HG03196 (cell line): ENCODE measurements around the gene RPGRIP1.
"Not testable (repeated sequence)": the region's sequence is repeated elsewhere in the genome, so short reads cannot be mapped to it uniquely, and the experiment has no call there.

ENCODE experiments used
- ATAC-seq: cut with Tn5 transposase; IDR thresholded peaks from one replicate; pipeline ENCODE4 v1.9.1; 2021; ENCODE audit not compliant: unreplicated experiment

RPGRIP1 gene

DNA sequence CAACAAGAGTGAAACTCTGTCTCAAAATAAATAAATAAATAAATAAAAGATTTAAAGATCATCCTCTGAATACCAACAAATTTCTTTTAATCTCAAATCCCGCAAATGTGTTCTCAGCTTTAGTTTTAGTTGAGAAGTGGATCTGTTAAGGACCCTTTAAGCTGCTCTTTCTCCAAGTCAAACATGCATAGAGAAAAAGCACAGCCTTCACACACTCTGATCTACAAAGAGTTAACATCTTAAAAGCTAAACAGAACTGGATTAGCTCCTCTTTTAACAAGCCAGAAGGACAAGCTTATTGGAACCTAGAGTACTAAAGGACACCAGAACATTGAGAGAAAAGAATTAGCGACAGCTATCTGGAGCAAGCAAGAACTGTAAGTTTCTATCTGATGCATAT lies at the start of gene RPGRIP1:
Gene RPGRIP1 (plus strand): TSS at position 301 of the 400 bp plus-strand sequence. CDS start 7,894 bp downstream, outside the sequence.
- no peak for ATAC-seq

DNA sequence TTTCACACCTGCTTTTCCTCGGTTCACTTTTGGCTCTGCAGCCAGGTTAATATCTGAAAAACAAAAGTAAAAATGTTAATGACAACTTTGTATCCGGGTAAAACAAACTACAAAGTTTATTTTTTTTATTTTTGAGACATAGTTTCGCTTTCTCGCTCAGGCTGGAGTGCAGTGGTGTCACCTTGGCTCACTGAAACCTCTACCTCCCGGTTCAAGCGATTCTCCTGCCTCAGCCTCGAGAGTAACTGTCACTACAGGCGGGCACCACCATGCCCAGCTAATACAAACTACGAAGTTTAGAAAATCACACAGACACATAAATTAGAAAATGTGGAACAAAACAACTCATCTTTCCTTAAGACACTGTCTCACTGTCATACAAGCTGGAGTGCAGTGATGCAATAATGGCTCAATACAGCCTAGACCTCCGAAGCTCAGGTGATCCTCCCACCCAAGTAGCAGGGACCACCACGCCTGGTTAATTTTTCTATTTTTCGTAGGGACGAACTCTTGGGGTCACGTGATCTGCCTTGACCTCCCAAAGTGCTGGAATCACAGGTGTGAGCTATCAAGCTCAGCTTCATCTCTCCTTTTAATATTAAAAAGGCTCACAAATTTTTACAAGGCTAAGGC lies 48.7 kb upstream of the RPGRIP1 start:
- ATAC-seq, result no peak

DNA sequence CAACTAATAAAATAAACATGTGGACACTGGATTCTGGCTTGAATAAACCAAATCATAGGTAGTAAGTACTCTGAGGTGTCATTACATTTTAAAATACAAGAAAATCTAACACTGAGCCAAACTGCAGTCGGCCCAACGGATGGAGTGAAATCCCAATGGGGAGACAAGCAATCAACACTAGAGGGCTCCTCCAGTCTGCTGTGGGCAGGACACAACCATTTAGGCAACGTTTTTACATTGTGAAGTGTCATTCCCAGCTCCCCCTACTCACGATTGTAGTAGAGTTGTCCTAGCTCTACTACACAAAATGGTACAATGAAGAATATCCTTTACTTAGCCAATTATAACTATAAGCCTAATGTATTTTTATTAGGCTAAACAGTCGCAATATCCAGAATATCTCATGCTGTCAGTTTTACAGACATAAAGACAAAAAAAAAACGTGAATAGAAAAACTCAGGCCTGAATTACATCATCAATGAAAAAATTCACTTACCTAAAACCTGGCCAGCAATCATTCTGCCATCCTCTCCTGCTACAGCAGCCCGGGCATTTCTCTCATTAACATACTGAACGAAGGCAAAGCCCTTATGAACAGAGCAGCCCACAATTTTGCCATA lies 46.3 kb upstream of the RPGRIP1 start:
- ATAC-seq, result no peak

DNA sequence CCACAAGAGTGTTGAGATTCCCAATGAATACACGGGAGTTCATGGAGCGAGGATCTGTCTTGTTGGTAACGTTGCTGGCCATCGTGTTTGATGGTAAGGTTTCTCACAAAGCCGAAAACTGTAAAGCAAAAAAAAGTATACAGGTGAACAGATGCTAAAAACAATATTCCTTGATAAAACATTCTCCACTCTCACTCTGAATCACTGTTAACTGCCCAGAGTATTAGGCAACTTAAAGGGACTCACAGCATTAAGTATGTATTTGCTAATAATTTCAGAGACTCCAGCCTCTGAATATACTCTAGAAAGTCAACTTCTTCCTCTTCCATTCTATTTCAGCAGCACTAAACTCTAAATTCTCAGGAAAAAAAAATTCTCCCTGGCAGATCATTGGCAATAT lies 45.8 kb upstream of the RPGRIP1 start:
- no peak for ATAC-seq

DNA sequence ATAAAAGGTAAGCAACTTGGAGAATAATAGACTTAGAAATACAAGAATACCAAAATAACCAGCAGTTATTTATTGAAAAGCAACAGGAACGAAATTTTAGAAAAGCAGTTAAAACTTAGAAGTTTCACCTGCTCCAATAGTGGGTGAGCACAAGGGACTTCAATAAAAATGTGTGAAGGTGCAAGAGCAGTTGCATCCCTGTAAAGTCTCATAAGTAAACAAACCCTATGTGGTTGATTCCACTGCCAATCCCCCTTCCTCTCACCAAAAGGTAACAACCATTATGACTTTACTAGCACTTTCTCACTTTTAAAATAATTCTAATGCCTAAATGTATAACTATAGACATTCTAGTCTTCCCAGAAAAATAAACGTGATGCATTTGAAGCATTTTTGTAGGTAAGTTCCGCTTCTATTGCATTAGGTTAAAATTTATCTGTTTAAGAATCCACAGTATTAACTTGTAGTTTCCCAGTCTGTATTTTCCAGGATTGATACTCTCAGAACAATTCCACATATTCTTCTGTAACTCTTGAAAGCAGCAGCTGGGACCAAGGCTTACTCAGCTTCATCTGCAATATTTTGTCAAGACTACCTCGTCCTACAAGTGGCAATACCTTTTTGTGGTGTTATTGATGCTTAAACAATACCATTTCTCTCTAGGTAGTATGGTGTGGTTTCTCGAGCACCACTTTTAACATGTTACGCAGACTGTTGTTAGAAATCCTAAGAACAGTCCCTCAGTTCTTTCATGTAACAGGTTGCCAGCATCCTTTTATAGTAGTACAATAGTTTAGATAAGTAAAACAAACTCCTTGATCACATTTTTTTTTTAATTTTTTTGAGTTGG lies 42.7 kb upstream of the RPGRIP1 start:
- no peak for ATAC-seq

DNA sequence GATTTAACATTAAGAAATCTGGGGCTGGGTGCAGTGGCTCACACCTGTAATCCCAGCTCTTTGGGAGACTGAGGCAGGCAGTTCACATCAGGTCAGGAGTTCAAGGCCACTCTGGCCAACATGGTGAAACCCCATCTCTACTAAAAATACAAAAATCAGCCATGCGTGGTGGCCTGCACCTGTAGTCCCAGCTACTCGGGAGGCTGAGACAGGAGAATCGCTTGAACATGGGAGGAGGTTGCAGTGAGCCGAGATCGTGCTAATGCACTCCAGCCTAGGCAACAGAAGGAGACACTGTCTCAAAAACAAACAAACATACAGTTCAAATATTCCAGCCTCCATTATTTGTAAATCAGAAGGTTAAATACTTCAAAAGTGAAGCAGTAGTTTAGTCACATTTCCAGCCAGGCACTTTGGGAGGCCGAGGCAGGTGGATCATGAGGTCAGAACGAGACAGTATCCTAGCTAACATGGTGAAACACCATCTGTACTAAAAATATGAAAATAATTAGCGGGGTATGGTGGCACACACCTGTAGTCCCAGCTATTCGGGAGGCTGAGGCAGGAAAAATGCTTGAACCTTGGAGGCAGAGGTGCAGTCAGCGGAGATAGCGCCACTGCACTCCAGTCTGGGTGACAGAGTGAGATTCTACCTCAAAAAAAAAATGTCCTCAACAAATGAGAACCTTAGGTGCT lies 40.9 kb upstream of the RPGRIP1 start:
- ATAC-seq, result no peak

DNA sequence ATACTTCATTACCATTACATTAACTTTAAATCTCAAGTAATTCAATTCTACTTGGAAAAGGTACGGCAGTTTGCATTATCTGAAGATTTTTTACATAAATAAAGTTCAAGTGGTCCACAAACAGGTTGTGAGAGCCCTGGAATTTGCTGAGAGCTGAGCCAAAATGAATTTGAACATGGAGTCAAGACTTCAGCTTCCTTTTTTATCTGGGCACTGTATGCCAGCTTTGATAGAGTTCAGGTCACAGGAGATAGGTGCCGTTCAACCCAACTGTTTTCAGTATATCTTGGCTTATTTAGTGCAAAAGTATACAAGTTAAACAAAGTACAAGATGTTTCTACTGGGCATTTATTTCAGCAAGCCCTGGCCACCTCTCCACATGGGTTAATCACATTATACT lies 39.5 kb upstream of the RPGRIP1 start:
- no peak for ATAC-seq

DNA sequence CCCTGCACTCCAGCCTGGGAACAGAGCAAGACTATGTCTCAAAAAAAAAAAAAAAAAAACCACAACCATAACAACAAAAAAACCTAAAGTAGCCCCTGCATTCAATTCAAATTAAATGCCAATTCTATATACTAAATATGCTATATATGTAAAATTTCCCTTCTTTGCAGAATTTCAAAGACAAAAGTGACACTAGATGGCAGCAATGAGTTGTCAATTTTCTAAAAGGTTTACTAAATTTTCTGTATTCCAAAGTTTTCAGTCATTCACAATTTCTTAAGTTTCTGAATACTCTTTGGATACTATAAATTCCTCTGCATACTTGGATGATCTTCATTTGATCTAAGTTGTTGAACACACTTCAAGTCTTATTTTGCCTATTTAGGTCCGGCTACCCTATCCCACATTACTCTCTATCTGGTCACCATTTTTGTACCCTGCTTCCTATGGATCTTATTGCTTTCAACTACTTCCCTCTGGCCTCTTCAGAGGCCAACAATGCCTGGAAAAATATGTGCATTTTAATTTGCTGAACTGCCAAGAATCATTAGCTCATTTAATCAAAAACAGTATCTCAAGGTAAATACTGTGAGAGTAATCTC lies 38.6 kb upstream of the RPGRIP1 start:
- ATAC-seq, result no peak

DNA sequence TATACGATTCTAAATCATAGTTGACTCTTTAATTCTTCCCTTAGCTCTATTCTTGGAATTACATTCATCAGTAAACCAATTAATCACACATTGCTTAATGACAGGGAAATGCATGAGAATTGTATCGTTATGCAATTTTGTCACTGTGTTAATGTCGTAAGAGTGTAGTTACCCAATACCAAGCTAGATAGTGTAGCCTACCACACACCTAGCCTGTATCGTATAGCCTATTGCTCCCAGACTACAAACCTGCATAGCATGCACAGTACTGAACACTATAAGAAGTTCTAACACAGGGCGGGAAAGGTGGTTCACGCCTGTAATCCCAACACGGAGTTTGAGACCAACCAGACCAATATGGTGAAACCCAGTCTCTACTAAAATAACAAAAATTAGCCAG lies 35.3 kb upstream of the RPGRIP1 start:
- no peak for ATAC-seq

DNA sequence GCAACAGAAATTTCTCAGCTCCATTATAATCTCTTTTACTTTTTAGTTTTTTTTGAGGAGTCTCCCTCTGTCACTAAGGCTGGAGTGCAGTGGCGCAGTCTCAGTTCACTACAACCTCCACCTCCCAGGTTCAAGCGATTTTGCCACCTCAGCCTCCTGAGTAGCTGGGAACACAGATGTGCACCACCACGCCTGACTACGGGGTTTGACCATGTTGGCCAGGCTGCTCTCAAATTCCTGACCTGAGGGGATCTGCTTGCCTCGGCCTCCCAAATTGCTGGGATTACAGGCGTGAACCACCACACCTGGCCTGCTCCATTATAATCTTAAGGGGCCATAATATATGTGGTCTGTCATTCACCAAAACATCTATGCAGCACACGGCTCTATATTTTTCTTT lies 34.1 kb upstream of the RPGRIP1 start:
- ATAC-seq, result no peak

DNA sequence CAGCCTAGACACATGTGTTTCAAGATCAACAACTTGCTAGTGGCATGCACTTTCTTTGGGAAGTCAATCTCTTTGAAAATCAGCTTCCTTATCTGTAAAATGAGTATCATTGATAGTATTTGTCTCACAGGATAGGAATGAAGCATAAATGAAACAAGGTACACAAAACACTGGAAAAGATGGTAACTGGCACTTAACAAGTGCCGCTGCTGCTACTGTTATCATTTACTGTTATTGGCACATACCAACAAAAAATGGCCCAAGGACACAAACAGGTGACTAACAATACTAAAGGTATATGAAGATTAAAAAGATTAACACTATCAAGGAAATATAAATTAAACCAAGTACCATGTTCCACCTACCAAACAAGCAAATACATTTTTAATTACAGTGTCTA lies 31.5 kb upstream of the RPGRIP1 start:
- ATAC-seq, result no peak

DNA sequence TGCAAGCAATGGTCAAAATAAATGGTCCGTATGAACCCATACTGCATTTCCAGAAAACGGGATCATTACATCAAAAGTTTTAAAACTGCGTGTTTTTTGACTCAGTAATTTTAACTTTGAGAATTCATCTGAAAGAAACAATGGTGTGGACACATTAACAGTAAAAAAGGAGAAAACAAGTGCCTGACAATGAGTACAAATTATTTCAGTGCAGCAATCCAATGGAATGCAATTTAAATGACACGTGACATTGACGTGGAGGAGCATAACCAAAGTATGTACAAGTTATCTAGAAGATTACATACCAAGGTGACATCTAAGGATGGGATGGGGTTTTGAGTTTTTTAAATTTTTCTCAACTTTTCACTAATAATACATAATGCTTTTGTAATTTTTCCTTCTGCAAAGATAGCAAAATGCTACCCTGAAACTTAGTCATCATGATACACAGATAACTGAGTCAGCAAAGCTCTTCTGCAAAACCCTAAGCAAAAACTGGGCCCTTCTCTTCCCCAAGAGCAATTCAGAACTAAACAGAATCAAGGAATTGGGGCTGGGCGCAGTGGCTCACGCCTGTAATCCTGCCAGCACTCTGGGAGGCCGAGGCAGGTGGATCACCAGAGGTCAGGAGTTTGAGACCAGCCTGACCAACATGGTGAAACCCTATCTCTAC lies 31.0 kb upstream of the RPGRIP1 start:
- ATAC-seq, result no peak

DNA sequence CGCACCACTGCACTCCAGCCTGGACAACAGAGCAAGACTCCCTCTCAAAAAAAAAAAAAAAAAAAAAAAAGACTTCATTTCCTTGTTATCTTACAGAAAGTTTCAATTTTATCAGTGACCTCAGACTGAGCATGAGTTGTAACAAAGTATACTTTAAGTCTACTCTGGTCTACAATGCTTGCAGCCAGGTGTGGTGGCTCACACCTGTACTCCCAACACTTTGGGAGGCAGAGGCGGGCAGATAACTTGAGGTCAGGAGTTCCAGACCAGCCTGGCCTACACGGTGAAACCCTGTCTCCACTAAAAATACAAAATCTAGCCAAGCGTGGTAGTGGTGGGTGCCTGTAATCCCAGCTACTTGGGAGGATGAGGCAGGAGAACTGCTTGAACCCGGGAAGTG lies 28.7 kb upstream of the RPGRIP1 start:
- ATAC-seq, result no peak

DNA sequence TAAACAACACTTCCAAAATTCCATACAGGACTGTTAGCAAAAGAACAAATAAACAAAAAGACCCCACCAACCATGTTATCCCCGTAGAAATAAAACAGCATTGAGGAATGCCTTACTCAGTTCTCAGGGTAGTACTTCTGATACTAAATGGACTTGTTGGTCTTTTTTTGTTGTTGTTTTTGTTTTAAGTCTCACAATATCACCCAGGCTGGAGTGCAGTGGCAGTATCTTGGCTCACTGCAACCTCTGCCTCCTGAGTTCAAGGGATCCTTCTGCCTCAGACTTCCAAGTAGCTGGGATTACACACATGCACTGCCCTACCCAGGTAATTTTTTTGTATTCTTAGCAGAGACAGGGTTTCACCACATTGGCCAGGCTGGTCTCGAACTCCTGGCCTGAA lies 27.7 kb upstream of the RPGRIP1 start:
- ATAC-seq, result no peak

DNA sequence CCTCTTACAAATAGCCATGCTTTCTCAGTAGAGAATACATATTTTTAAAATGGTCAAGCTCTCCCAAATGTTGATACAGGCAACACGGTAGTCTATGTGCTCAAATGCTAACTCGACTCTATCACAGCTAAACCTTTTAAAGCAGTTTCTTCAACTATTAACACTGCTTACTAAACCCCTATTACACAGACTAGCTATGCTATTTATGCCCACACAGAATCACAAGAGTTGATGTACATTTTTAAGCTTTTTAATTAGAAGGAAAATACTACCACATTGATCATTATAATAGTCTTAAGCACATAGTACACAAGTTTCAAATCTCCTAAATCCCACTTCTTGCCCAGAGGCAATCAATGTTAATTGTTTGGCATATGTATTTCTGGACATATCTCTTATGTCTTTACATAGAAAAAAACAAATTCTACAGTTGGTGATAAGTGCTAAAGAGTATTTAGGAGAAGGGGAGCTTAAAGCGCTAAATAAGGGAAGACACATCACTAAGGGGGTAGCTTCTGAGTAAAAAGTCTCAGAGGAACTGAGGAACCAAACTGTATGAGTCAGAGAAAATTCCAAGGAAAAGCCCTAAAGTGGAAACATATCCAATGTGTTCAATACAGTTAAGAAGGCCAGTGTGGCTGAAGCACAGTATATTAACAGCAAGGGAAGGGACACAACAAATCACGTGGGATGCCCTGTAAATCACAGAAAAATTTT lies 24.3 kb upstream of the RPGRIP1 start:
- ATAC-seq, result no peak

DNA sequence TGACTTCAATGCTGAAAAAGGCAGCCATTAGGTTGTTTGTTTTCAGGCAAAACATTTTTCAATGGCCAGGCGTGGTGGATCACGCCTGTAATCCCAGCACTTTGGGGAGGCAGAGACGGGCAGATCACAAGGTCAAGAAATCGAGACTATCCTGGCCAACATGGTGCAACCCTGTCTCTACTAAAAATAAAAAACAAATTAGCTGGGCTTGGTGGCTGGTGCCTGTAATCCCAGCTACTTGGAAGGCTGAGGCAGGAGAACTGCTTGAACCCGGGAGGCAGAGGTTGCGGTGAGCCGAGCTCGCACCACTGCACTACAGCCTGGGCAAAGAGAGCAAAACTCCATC lies 23.8 kb upstream of the RPGRIP1 start:
- not testable (repeated sequence) for ATAC-seq

DNA sequence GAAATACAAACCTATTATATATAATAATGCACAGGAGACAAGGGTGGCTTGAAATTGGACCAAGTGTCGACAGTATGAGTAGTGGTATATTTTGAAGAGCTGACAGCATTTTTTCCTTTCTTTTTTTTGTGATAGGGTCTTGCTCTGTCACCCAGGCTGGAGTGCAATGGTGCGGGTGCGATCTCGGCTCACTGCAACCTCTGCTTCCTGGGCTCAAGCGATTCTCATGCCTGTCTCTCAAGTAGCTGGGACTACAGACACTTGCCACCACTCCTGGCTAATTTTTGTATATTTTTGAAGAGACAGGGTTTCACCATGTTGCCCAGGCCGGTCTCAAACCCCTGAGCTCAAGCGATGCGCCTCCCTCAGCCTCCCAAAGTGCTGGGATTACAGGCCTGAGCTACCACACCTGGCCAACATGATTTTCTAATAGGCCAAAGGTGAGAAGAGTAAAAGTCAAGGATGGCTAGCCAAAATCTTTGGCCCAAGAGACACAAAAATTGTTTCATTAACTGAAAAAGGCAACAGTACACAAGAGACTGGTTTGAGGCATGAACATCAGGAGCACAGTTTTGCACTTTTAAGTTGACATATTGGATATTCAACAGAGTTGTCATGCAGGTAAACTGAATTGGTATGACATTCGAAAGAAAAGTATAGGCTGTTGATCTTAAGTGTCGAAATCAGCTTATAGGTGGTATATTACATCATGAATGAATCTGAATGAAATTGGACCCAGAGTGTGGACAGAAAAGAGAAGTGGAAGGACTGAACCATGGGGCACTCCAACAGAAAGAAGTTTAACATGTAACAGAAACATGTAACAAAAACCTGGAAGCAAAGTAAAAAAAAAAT lies 23.1 kb upstream of the RPGRIP1 start:
- no peak for ATAC-seq

DNA sequence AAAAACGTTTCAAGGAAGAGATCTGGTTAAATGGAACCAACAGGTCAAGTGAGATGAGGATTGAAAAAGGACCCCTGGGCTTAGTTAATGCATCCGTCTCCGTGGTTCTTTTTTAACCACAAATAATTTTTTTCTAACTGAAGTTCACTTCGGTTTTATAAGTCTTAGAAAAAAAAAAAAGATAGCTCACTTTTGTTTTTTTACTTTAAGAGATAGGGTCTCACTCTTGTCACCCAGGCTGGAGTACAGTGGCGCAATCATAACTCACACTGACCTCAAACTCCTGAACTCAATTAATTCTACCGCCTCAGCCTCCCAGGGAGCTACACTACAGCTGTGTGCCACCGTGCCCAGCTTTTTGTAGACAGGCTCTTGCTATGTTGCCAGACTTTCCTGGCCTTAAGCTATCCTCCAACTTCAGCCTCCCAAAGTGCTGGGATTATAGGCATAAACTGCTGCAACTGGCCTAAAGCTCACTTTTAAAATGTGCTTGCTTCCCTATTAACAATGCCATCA lies 22.4 kb upstream of the RPGRIP1 start:
- ATAC-seq, result no peak
